GM18868 (cell line): ENCODE results near the gene SPTBN4.
A peak's percentile ranks its signal among the peaks of the same experiment; 100 is the strongest.
"Not testable (repeated sequence)": the region's sequence is repeated elsewhere in the genome, so short reads cannot be mapped to it uniquely, and the experiment has no call there.

Experiments used
- ATAC-seq: cut with Tn5 transposase; IDR thresholded peaks from one replicate; pipeline ENCODE4 v1.9.1; 2021; ENCODE audit warnings: mild to moderate bottlenecking, moderate library complexity; ENCODE audit not compliant: unreplicated experiment

Gene SPTBN4

GRCh38 chr19:40528078-40528477, 61.3 kb downstream of the SPTBN4 start:
- no peak for ATAC-seq

GRCh38 chr19:40528533-40529092, 61.8 kb downstream of the SPTBN4 start:
- ATAC-seq = no peak

- ATAC-seq = peak; percentile 45
Observed at GRCh38 chr19:40529093-40529954, 62.5 kb downstream of the SPTBN4 start.

- no peak for ATAC-seq
Observed at GRCh38 chr19:40530091-40530901, 63.5 kb downstream of the SPTBN4 start.

DNA sequence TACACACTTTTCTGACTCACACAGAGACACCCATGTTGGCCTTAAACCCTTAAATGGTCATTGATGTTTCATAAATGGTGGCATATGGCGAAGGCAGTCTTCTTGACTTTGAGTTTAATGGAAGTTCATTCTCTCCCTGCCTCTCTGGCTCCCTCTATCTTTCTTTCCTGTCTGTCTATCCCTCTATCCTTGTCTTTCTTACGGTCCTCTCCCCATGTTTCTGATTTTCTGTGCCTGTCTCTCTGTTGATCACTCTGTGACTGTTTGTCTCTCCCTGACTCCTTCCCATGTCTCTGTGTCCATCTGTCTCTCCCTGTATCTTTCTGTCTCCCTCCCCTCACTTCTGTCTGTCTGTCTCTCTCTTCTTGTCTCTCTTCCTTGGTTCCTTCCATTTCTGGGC, 66.7 kb downstream of the SPTBN4 start:
- no peak for ATAC-seq

DNA sequence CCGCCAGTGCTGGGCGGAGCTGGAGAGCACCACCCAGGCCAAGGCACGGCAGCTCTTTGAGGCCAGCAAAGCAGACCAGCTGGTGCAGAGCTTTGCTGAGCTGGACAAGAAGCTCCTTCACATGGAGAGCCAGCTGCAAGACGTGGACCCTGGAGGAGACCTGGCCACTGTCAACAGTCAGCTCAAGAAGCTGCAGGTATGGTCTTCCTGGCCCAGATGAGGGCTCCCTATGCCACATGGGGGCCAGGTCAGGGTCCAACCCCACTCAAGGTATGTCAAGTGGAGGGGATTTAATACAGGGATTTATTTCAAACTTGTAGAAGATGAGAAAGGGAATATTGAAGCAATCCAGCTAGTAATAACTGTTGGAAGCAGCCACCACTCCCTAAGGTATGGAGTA, 67.3 kb downstream of the SPTBN4 start:
- ATAC-seq = no peak

- ATAC-seq = no peak
Observed at GRCh38 chr19:40539070-40539469, 72.3 kb downstream of the SPTBN4 start.

DNA sequence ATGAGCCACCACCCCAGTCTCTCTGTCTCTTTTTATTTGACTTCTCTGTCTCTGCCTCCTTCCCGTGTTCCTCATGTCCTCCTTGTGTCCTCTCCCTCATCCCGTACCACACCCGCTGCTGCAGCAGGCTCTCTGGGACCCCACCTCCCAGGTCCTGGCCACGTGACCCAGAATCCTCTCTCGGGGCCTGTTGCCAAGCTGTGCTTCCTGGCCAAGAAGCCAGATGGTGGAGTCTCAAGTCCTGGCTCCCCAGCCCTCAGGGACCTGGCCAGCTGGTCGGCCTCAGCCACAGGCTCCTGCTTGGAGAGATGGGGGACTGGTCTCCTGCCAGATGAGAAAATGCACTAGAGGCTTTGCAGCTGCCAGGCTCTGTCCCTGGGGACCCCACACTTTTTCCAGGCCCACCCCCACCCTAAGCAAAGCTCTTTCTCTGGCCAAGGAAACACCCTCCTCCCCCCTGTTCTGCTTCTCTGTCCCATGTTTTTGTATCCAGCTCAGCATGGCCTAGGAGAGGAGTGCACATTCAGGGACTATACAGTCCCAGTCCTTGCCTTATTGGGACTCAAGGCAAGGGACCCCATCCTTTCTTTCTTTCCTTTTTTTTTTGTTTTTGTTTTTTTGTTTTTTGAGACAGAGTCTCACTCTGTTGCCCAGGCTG, 75.5 kb downstream of the SPTBN4 start:
- no peak for ATAC-seq

DNA sequence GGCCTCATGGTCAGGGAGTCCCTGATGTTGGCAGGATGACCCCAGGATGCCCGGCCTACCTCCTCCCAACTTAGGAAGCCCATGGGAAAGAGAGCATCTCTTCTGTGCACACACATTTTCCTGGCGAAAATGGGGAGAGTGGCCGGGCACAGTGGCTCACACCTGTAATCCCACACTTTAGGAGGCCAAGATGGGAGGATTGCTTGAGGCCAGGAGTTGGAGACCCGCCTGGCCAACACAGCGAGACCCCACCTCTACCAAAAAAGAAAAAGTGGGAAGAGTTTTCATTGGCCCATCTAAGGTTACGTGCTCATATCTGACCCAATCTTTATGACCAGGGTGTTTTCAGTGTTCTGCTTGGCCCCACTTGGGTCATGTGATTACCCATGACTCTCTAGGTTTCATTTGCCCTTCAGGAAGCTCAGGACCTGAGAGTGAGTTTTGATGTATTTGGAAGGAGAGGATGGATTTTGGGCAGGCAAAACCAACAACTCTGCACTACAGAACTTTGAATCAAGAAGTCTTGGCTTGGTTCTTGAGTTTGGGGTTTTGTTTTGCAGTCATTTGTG, 76.3 kb downstream of the SPTBN4 start:
- ATAC-seq = no peak

DNA sequence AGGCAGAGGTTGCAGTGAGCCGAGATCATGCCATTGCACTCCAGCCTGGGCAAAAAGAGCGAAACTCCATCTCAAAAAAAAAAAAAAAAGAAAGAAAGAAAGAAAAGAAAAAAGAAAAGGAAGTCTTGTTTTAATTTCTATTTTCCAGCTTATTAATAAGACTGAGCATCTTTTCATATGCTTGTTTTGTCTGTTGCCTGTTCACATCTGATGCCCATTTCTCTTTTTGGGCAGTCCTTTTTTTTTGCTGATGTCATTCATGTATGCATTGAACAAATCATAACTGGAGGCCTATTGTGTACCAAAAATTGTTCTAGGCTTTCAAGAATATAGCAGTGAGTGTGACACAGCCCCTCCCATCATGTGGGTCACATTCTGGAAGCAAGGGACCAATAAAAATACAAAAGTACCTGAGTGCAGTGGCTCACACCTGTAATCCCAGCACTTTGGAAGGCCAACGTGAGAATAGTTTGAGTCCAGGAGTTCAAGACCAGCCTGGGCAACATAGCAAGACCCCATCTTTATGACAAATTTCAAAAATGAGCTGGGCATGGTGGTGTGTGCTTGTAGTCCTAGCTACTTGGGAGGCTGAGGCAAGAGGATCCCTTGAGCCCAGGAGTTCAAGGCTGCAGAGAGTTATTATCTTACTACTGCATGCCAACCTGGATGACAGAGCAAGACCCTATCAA, 79.5 kb downstream of the SPTBN4 start:
- not testable (repeated sequence) for ATAC-seq

DNA sequence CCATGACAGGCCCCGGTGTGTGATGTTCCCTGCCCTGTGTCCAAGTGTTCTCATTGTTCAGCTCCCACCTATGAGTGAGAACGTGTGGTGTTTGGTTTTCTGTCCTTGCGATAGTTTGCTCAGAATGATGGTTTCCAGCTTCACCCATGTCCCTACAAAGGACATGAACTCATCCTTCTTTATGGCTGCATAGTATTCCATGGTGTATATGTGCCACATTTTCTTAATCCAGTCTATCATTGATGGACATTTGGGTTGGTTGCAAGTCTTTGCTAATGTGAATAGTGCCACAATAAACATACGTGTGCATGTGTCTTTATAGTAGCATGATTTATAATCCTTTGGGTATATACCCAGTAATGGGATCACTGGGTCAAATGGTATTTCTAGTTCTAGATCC, 80.4 kb downstream of the SPTBN4 start:
- ATAC-seq = not testable (repeated sequence)

- ATAC-seq = no peak
Observed at GRCh38 chr19:40547836-40548235, 81.0 kb downstream of the SPTBN4 start.

GRCh38 chr19:40549007-40549708, 82.4 kb downstream of the SPTBN4 start:
- ATAC-seq = no peak

GRCh38 chr19:40550951-40551350, 84.2 kb downstream of the SPTBN4 start:
- ATAC-seq = no peak

GRCh38 chr19:40552848-40553247, 86.0 kb downstream of the SPTBN4 start:
- no peak for ATAC-seq

GRCh38 chr19:40553885-40554857, 87.4 kb downstream of the SPTBN4 start:
- no peak for ATAC-seq

DNA sequence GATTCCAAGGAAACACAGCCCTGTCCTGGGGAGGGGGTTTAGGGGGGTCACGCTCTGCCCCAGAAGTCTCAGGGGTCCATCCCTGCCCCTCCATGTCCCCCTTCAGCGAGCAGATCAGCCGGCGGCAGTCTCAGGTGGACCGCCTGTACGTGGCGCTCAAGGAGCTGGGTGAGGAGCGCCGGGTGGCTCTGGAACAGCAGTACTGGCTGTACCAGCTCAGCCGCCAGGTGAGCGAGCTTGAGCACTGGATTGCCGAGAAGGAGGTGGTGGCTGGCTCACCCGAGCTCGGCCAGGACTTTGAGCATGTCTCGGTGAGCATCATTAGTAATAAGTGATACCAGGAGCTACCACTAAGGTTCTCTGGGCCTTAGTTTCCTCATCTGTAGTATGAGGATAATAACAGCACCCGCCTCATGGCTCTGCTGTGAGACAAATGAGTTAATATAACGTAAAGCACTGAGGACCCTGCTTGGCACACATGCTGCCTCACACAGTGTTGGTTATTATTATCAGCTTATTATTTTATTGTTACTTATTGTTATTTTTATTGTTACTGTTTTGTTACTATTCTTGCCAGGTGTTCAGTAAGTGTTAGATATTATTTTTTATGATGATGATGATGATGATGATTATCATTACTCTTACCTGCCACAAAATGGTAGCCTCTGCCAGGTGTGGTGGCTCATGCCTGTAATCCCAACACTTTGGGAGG, 89.3 kb downstream of the SPTBN4 start:
- ATAC-seq = no peak
